ENCODE measurements around the gene ABR.

GRCh38 chr17:1190751-1191331, 11.1 kb upstream of the ABR start:
- TF ChIP-seq CTCF (IDR thresholded peaks at IDR 0.05) (no peak), EZH2phosphoT487 (IDR thresholded peaks at IDR 0.05) (no peak)
